ENCODE data around the gene SDR42E2.
A peak's percentile ranks its signal among the peaks of the same experiment; 100 is the strongest.
"Not testable (repeated sequence)": the region's sequence is repeated elsewhere in the genome, so short reads cannot be mapped to it uniquely, and the experiment has no call there.

SDR42E2 gene

GRCh38 chr16:22191532-22192260, 29.4 kb downstream of the SDR42E2 start:
- DNase-seq (ENCODE audit: low spot score): no peak

GRCh38 chr16:22192261-22193062, 30.2 kb downstream of the SDR42E2 start:
- peak; percentile 79 for DNase-seq (ENCODE audit: low spot score)

GRCh38 chr16:22193063-22193411, 30.7 kb downstream of the SDR42E2 start:
- no peak for DNase-seq (ENCODE audit: low spot score)

GRCh38 chr16:22194707-22195444, 32.6 kb downstream of the SDR42E2 start:
- no peak for DNase-seq (ENCODE audit: low spot score)

- DNase-seq (ENCODE audit: low spot score): no peak
Measured at GRCh38 chr16:22195445-22195694, 33.1 kb downstream of the SDR42E2 start.

GRCh38 chr16:22195695-22196558, 33.6 kb downstream of the SDR42E2 start:
- peak; percentile 92 for DNase-seq (ENCODE audit: low spot score)

GRCh38 chr16:22196559-22197168, 34.4 kb downstream of the SDR42E2 start:
- DNase-seq (ENCODE audit: low spot score): not testable (repeated sequence)

- no peak for DNase-seq (ENCODE audit: low spot score)
Measured at GRCh38 chr16:22198547-22199293, 36.4 kb downstream of the SDR42E2 start.

GRCh38 chr16:22202261-22202637, 39.9 kb downstream of the SDR42E2 start:
- no peak for DNase-seq (ENCODE audit: low spot score)

GRCh38 chr16:22203091-22203490, 40.8 kb downstream of the SDR42E2 start:
- no peak for DNase-seq (ENCODE audit: low spot score)

- DNase-seq (ENCODE audit: low spot score): no peak
Measured at GRCh38 chr16:22204091-22204655, 41.9 kb downstream of the SDR42E2 start.

- DNase-seq (ENCODE audit: low spot score): no peak
Measured at GRCh38 chr16:22205577-22206012, 43.3 kb downstream of the SDR42E2 start.

GRCh38 chr16:22206013-22206841, 43.9 kb downstream of the SDR42E2 start, which contains the start of gene EEF2K:
Gene EEF2K (plus strand): TSS chr16:22206278. CDS start chr16:22225730, 19,452 bp downstream.
- peak; percentile 80 for DNase-seq (ENCODE audit: low spot score)

- DNase-seq (ENCODE audit: low spot score): peak; percentile 78
Measured at GRCh38 chr16:22206842-22207714, 44.8 kb downstream of the SDR42E2 start.

- no peak for DNase-seq (ENCODE audit: low spot score)
Measured at GRCh38 chr16:22207715-22208360, 45.5 kb downstream of the SDR42E2 start.

GRCh38 chr16:22210285-22210684, 48.0 kb downstream of the SDR42E2 start:
- no peak for DNase-seq (ENCODE audit: low spot score)

GRCh38 chr16:22210854-22211253, 48.5 kb downstream of the SDR42E2 start:
- no peak for DNase-seq (ENCODE audit: low spot score)

- DNase-seq (ENCODE audit: low spot score): no peak
Measured at GRCh38 chr16:22213236-22213635, 50.9 kb downstream of the SDR42E2 start.

All from CD4-positive, alpha-beta T cell treated with Interleukin-15 for 4 hours (primary cell).